Activated CD4-positive, alpha-beta T cell treated with anti-CD3 and anti-CD28 coated beads, Interleukin-2, amount 50 U/mL, for 4 hours (primary cell): ENCODE data around the gene TAF4B.

Experiments
- DNase-seq, 2 experiments: peaks; one replicate each; pipeline ENCODE4 v3.0.0-alpha.2; 2020

TAF4B gene

DNA sequence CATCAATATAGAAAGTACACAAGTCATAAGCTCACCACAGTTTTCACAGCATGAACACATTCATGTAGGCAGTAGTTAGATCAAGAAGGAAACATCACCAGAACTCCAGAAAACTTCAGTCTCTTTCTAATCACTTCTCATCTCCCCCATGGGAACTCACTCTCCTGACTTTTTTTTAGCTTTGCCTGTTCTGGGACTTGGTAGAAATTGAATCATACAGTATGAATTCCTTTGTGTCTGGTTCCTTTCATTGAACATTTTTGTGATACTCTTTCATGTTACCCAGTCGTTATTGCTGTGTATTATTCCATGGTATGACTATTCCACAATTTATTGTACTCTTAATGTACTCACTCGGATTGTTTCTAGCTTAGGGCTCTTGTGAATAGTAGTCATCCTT lies 160.2 kb downstream of the TAF4B start:
- DNase-seq: no peak

- no peak for DNase-seq
Measured at GRCh38 chr18:26394047-26394654, 167.9 kb downstream of the TAF4B start.

- no peak for DNase-seq
Measured at GRCh38 chr18:26397019-26397418, 170.8 kb downstream of the TAF4B start.

DNA sequence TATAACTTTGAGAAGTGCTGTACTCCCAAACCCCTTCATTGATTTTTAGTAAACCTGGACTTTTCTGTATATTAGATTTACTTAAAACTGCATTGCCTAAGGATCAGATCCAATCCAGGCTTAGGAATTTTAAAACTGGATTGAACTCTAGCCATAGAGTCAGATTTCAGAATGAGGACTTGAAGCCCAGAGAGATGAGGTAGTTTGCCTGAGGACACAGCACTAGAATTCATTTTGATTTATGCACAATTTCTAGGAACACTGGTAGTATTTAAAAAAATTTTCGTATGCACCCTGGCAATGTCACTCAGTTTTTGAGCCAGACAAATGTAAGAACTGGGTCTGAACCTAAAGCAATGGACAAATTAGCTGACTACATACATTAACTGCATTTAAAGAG lies 177.2 kb downstream of the TAF4B start:
- DNase-seq: no peak

- DNase-seq: no peak
Measured at GRCh38 chr18:26405190-26405801, 179.1 kb downstream of the TAF4B start.

DNA sequence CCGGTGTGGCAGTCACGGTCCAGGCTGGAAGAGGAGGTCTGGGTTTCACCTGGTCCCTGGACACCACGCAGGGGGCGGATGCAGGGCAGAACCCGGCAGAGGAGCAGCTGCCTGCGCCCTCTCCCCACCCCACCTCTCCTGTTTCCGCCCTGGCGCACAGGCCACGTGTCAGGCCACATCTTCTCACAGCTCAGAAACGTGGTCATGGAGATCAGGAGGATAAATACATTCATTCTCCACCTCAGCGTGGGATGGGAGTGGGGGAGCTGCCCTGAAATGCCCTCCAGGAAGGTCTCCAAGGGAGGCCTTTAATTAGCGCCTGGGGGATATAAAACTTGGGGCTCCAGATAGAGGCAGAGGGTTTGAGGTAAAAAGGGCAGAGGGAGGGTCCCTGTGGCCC lies 180.1 kb downstream of the TAF4B start:
- DNase-seq: no peak

GRCh38 chr18:26406854-26407517 lies 180.7 kb downstream of the TAF4B start:
- DNase-seq: no peak

GRCh38 chr18:26407736-26408601 lies 181.7 kb downstream of the TAF4B start:
- no peak for DNase-seq

DNA sequence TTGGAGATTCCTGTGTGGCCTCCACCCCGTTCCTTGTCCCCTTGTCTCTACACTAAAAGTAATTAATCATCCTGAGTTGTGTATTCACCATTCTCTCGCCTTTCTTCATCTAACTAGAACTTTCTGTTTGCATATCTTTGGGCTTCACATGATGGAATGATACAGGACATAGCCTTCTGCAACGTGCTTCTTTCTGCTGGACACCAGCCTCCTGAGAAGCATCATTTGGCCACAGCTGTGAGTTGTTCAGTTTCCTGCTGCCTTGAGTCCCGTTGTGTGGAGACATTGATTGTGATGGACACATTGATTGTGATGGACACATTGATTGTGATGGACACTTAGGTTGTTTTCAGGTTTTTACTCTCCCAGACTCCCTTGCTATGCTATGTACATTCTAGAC lies 182.8 kb downstream of the TAF4B start:
- DNase-seq: no peak

- DNase-seq: no peak
Measured at GRCh38 chr18:26414901-26415440, 188.7 kb downstream of the TAF4B start.

DNA sequence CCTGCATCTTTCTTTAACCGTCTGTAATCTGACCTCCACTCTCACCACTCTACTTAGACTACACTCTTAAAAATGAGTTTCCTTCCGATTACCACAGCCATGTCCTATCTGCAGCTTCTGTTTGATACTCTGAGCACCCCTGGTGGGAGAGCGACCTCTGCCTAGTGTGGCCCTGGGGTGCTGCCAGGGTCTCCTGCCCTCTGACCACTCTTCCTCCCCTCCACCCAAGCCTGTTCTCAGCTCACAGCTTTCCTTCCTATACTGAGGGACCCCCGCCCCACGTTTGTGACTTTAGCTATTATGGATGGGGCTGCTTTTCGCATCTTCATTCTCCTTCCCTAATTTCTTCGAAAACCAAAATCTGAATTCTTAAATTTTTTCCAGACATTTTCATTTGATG lies 189.4 kb downstream of the TAF4B start:
- DNase-seq: no peak

DNA sequence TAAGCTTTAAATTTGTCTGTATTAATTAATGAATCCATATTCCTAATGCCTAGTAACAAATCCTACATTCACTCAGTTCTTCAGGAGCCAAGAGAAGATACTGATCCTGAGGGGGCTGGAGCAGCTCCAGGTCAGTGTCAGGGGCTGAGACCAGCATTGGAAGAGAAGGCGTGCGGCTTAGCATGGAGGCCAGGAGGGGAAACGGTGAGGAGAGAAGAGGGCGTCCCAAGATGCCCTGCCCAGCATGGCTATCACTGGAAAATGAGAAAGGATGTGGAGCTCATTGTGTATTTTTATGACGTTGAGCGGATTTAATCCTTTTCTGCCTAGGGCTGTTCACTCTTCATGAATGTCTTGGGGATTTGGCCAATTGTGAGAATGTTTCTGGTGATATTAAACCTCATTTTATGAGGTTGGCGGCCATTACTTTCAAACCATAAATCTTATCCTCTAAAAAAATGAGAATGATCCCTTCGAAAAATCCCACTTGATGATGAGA lies 190.5 kb downstream of the TAF4B start:
- no peak for DNase-seq

GRCh38 chr18:26417190-26417589 lies 190.9 kb downstream of the TAF4B start:
- no peak for DNase-seq

GRCh38 chr18:26418225-26418624 lies 192.0 kb downstream of the TAF4B start:
- no peak for DNase-seq

GRCh38 chr18:26419746-26420145 lies 193.5 kb downstream of the TAF4B start:
- DNase-seq: no peak

DNA sequence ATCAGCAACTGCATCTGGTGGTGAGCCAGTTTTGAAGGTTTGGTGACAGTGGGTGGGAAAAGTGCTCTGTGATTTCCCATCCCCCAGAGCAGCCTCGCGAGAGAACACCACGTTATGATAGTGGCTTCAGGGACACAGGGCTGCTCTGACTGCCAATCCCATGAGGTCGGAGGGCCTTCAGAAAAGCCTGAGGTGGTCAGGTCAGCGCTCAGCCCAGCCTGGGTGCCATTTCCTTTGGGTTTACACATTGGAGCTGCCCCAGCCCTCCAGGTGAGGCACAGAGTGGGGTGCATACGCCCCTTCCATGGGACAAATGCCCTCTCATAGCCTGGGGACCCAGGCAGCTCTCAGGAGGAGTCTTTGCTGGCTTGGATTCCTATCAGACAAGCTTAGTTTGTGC lies 195.3 kb downstream of the TAF4B start:
- DNase-seq: no peak

DNA sequence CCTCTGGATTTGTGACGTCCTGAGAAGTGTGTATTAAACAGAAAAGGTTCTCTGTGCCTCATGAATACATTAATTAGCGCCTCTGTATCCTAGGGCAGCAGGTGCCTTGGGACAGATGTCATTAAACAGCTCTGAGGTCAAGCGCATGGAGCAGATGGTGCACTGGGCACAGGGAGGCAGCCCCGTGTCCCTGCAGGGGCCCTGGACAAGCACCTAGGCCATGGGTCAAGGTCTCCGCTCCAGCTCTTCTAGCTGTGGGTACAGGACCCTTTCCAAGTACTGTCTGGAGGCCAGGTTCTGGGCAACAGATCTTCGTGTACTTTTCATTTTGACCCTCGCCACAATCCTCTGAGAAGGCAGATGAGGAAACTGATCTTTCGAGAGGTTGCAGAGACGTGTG lies 195.7 kb downstream of the TAF4B start:
- DNase-seq: no peak

DNA sequence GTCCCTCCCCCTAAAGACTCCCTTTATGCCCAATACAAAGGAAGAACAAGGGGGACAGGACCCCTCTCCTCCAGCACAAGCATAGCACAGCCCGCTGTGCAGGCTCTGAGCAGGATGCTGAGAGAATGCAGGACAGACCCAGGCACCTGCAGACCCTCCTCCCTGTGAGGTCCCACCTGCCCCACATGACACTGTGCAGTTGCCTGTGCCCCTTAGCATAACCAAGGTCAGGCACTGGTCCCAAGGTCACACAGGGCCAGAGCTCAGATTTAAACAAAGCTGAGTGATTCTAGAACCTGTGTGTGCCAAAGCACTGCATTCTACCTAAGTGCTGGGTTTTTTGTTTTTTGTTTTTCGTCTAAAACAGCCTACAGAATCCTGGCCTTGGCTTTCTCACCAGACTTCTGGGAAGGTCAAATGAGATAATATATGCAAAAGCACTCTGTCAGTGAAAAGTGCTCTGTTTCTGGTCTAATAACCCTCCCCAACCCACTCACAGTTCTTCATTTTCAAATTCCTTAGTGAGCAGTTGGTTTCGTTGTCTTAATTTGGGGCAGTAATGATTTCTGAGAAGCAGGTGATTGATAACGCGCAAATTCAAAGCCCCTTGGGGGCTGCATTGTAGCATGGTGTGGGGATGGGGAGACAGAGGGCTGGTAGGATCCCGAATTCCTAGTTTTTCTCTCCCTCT lies 196.4 kb downstream of the TAF4B start:
- DNase-seq: no peak

- no peak for DNase-seq
Measured at GRCh38 chr18:26424428-26425147, 198.3 kb downstream of the TAF4B start.

GRCh38 chr18:26425148-26425531 lies 198.9 kb downstream of the TAF4B start:
- DNase-seq: no peak

GRCh38 chr18:26429535-26430226 lies 203.4 kb downstream of the TAF4B start:
- no peak for DNase-seq
